ENCODE data around the gene SIX5.

DNA sequence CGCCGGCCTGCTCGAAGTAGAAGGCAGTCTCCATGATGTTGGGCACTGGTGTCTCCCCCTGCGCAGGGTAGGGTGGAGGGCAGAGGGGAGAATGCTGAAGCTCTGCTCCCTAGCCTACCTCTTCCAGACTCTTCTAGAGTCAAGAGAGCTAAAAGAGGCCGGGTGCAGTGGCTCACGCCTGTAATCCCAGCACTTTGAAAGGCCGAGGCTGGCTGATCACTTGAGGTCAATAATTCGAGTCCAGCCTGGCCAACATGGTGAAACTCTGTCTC, 35.8 kb upstream of the SIX5 start:
- TF ChIP-seq YY1 (IDR thresholded peaks at IDR 0.05; ENCODE audit: insufficient read depth, insufficient read length), result no peak
- TF ChIP-seq SUZ12 (IDR thresholded peaks at IDR 0.05; ENCODE audit: extremely low read depth, insufficient read depth, insufficient read length), result no peak
